Neural progenitor cell (in vitro differentiated cells): ENCODE data around the gene MAP2K2. TPM values are rescaled to one million over a fixed set of nuclear protein-coding genes. Genes with fewer than 3 reads are reported as not detected.

ENCODE experiments used
- DNase-seq: peaks from one replicate; pipeline ENCODE4 v3.0.0-alpha.2; 2016; ENCODE audit warnings: low spot score
- H2AFZ ChIP-seq: fragments of 200-600 bp; sonication (generic); replicated peaks from 2 replicates; pipeline ENCODE4 v1.6.1; 2016; ENCODE audit warnings: antibody characterized with exemption
- H3F3A ChIP-seq: fragments of 200-600 bp; sonication (generic); 2 replicates; pipeline ENCODE4 v1.6.1; 2016; ENCODE audit warnings: antibody characterized with exemption, low read depth
- H3K27ac ChIP-seq: fragments of 200-600 bp; sonication (generic); 2 replicates; pipeline ENCODE4 v1.5.1; 2016; ENCODE audit warnings: mild to moderate bottlenecking
- H3K27me3 ChIP-seq: fragments of 200-600 bp; sonication (generic); 2 replicates; pipeline ENCODE4 v1.6.1; 2016; ENCODE audit warnings: mild to moderate bottlenecking, moderate library complexity
- H3K36me3 ChIP-seq: fragments of 200-600 bp; sonication (generic); 2 replicates; pipeline ENCODE4 v1.5.1; 2016
- H3K4me1 ChIP-seq: fragments of 200-600 bp; sonication (generic); 2 replicates; pipeline ENCODE4 v1.6.1; 2016; ENCODE audit warnings: mixed run types
- H3K4me2 ChIP-seq: fragments of 200-600 bp; sonication (generic); 2 replicates; pipeline ENCODE4 v1.6.1; 2016
- H3K4me3 ChIP-seq: fragments of 200-600 bp; sonication (generic); 2 replicates; pipeline ENCODE4 v1.5.1; 2016
- H3K79me2 ChIP-seq: fragments of 200-600 bp; sonication (generic); 2 replicates; pipeline ENCODE4 v1.6.1; 2016; ENCODE audit warnings: low read depth
- H3K9ac ChIP-seq: fragments of 200-600 bp; sonication (generic); 2 replicates; pipeline ENCODE4 v1.6.1; 2016
- H3K9me3 ChIP-seq: fragments of 200-600 bp; sonication (generic); 2 replicates; pipeline ENCODE4 v1.5.1; 2016; ENCODE audit warnings: low read depth
- H4K20me1 ChIP-seq: fragments of 200-600 bp; sonication (generic); 2 replicates; pipeline ENCODE4 v1.6.1; 2016; ENCODE audit warnings: low read depth
- H3K27ac Mint-ChIP-seq: 3 replicates; pipeline ENCODE4 v1.8.0; 2021; ENCODE audit warnings: mixed read lengths
- H3K27me3 Mint-ChIP-seq: 2 replicates; pipeline ENCODE4 v1.8.0; 2022; ENCODE audit warnings: low read depth, mild to moderate bottlenecking, inconsistent platforms, moderate library complexity, mixed read lengths; ENCODE audit not compliant: insufficient read depth
- H3K36me3 Mint-ChIP-seq: 3 replicates; pipeline ENCODE4 v1.8.0; 2021; ENCODE audit warnings: mixed read lengths
- H3K4me1 Mint-ChIP-seq: 3 replicates; pipeline ENCODE4 v1.8.0; 2021; ENCODE audit warnings: mixed read lengths
- H3K4me3 Mint-ChIP-seq: 3 replicates; pipeline ENCODE4 v1.8.0; 2021; ENCODE audit warnings: mild to moderate bottlenecking, moderate library complexity, mixed read lengths
- H3K9me3 Mint-ChIP-seq: 3 replicates; pipeline ENCODE4 v1.8.0; 2020; ENCODE audit warnings: mixed read lengths
- CTCF ChIP-seq: fragments of 200-600 bp; sonication (generic); IDR thresholded peaks from 2 replicates; pipeline ENCODE4 v1.5.1; 2017; ENCODE audit warnings: antibody characterized with exemption, mild to moderate bottlenecking
- EZH2 ChIP-seq: fragments of 200-600 bp; sonication (generic); IDR thresholded peaks from 2 replicates; pipeline ENCODE4 v1.6.1; 2017; ENCODE audit warnings: antibody characterized with exemption, mild to moderate bottlenecking, moderate library complexity
- EZH2phosphoT487 ChIP-seq: fragments of 200-600 bp; sonication (generic); IDR thresholded peaks from 2 replicates; pipeline ENCODE4 v1.6.1; 2017; ENCODE audit warnings: antibody characterized with exemption
- total RNA-seq: library from RNA; depleted of rRNA; stranded (reverse); fragments of >200 nt; gene quantifications from 2 replicates; pipeline ENCODE4 v1.2.3, GENCODE V29; 2015; ENCODE audit warnings: low replicate concordance

The MAP2K2 gene
- total RNA-seq, 1 donor from 2014 or later = 69.7 TPM

DNA sequence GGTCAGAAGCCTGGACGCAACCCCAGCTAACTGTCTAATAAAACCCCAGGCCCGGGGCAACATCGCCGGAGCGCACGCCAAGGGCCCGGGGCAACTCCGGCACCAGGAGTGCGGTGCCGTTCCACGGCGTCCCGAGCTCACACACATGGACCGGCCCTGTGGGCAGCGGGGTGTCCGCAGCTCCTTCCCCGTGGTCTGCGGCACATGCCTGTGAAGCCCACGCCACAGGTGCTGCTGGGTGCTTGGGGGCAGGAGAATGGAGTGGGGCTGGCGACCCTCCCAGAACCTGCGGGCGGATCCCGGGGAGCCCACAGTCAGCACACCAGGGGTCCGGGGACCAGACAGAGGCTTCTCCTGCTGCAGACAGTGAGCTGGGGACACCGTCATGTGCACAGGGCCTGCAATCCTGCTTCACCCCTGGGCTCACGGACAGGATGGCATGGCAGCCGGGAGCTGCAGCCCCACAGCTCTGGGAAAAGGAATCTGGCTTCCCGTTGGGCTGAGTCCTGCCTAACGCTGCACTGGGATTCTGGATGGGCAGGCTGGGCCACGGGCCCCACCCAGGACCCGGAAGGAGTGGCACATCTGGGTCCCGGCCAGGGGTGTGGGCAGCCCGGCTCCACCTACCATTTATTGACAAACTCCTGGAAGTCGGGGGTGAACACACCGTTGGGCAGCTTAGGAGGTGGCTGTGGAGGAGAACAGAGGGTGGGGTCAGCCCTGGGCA lies 29.0 kb downstream of the MAP2K2 start:
- Histone ChIP-seq H3K4me2 (no peak overlapping the region), H3K9me3 (no peaks in the 10 kb centered on the region), H3K79me2 (no peaks in the 10 kb centered on the region), H3F3A (no peaks in the 10 kb centered on the region), H3K9ac (no peak overlapping the region), H2AFZ (no peak overlapping the region), H3K27me3 (no peaks in the 10 kb centered on the region), H4K20me1 (no peaks in the 10 kb centered on the region), H3K4me3 (no peak overlapping the region), H3K4me1 (no peaks in the 10 kb centered on the region), H3K36me3 (no peaks in the 10 kb centered on the region), H3K27ac (no peak overlapping the region)
- H3K36me3 Mint-ChIP-seq = peaks cover 10% of the 10 kb centered on the region
- peaks cover 3% of the 10 kb centered on the region for H3K27me3 Mint-ChIP-seq
- H3K27ac Mint-ChIP-seq = no peak overlapping the region
- DNase-seq = no peak
- no peaks in the 10 kb centered on the region for H3K9me3 Mint-ChIP-seq
- H3K4me1 Mint-ChIP-seq = no peaks in the 10 kb centered on the region
- no peak overlapping the region for H3K4me3 Mint-ChIP-seq
- TF ChIP-seq EZH2 = no peak
- no peak for TF ChIP-seq CTCF
- no peak for TF ChIP-seq EZH2phosphoT487

GRCh38 chr19:4094291-4094690 lies 29.6 kb downstream of the MAP2K2 start:
- no peak overlapping the region for H3K4me3 ChIP-seq
- no peak overlapping the region for H3K9ac ChIP-seq
- H3K27me3 ChIP-seq = no peaks in the 10 kb centered on the region
- H3K27ac ChIP-seq = no peak overlapping the region
- no peak overlapping the region for H3K27ac Mint-ChIP-seq
- peaks cover 9% of the 10 kb centered on the region for H3K36me3 Mint-ChIP-seq
- TF ChIP-seq CTCF (no peak), EZH2phosphoT487 (no peak), EZH2 (no peak)
- DNase-seq = no peak
- no peaks in the 10 kb centered on the region for H3K36me3 ChIP-seq
- no peaks in the 10 kb centered on the region for H4K20me1 ChIP-seq
- no peaks in the 10 kb centered on the region for H3K9me3 Mint-ChIP-seq
- H3K79me2 ChIP-seq = no peaks in the 10 kb centered on the region
- no peak overlapping the region for H3K4me2 ChIP-seq
- peaks cover 3% of the 10 kb centered on the region for H3K27me3 Mint-ChIP-seq
- no peaks in the 10 kb centered on the region for H3K4me1 Mint-ChIP-seq
- no peaks in the 10 kb centered on the region for H3K4me1 ChIP-seq
- H3K4me3 Mint-ChIP-seq = no peak overlapping the region
- no peaks in the 10 kb centered on the region for H3F3A ChIP-seq
- no peaks in the 10 kb centered on the region for H3K9me3 ChIP-seq
- no peak overlapping the region for H2AFZ ChIP-seq

DNA sequence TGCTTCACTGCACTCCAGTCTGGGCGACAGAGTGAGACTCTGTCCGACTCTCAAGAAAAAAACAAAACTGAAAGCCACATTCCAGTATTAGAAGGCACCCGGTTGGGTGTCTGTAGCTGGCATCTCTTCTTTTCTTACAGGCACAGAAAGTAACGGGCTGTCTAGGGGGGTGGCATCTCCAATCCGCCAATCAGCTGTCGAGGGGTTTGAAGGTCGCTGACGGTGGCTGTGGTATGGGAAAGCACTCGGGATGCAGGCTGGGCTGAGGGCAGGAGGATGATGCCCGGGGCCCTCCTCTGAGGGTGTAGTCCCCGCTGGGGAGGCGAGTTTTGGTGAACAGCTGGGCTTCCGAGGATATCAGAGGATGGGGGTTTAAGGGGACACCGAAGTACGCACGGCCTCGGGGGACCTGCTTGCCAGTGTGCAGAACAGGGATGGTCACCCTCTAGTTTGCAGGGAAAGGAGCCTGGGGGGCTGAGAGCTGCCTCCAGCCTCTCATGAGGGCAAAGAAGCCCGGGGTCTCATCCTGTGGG lies 30.2 kb downstream of the MAP2K2 start:
- no peaks in the 10 kb centered on the region for H3K36me3 ChIP-seq

More for the DNA sequence above, 30.2 kb downstream of the MAP2K2 start:
- DNase-seq = no peak
- H3K27me3 Mint-ChIP-seq = peaks cover 3% of the 10 kb centered on the region
- H2AFZ ChIP-seq = no peak overlapping the region
- H3F3A ChIP-seq = no peaks in the 10 kb centered on the region
- H3K9ac ChIP-seq = no peak overlapping the region
- no peaks in the 10 kb centered on the region for H3K27me3 ChIP-seq
- H3K9me3 Mint-ChIP-seq = no peaks in the 10 kb centered on the region
- H3K4me3 ChIP-seq = no peak overlapping the region
- H3K4me2 ChIP-seq = no peak overlapping the region
- no peak overlapping the region for H3K27ac Mint-ChIP-seq
- no peak for TF ChIP-seq CTCF
- TF ChIP-seq EZH2phosphoT487 = no peak
- TF ChIP-seq EZH2 = no peak
- H3K79me2 ChIP-seq = no peaks in the 10 kb centered on the region
- H3K4me1 Mint-ChIP-seq = no peaks in the 10 kb centered on the region
- H3K4me1 ChIP-seq = no peaks in the 10 kb centered on the region
- no peak overlapping the region for H3K27ac ChIP-seq
- H3K9me3 ChIP-seq = no peaks in the 10 kb centered on the region
- no peak overlapping the region for H3K4me3 Mint-ChIP-seq
- H3K36me3 Mint-ChIP-seq = peaks cover 8% of the 10 kb centered on the region
- H4K20me1 ChIP-seq = no peaks in the 10 kb centered on the region
